H1 (cell line): ENCODE data around the gene CACNB1. TPM values are rescaled to one million over a fixed set of nuclear protein-coding genes. Genes with fewer than 3 reads are reported as not detected.

Source experiments
- CTCF ChIA-PET: fragments of 300-600 bp; sonication (Branson Sonifier 250); formaldehyde crosslinking; loops from one replicate; lab custom pipeline; 2021; ENCODE audit not compliant: partially characterized antibody; lab: Charles Lee
- POLR2A ChIA-PET: fragments of 300-600 bp; sonication (Branson Sonifier 250); formaldehyde crosslinking; loops from one replicate; lab custom pipeline; 2021; ENCODE audit warnings: inconsistent platforms; ENCODE audit not compliant: partially characterized antibody; lab: Charles Lee
- DNase-seq, 2 experiments: peaks; one replicate each; pipeline versions ENCODE4 v3.0.0 to v3.0.0-alpha.2; 2010 to 2022; ENCODE audit warnings: low spot score in 2 of 2, low read depth in 1 of 2, mixed read lengths in 1 of 2
- FAIRE-seq: peaks from 2 replicates; lab custom pipeline; 2011; peaks lifted over from hg19 to GRCh38; lab: Jason Lieb, UNC
- H2AFZ ChIP-seq: 2 replicates; pipeline ENCODE4 v1.8.1; 2012; ENCODE audit warnings: low read length, inconsistent platforms
- H2AK5ac ChIP-seq: 2 replicates; pipeline ENCODE4 v1.6.1; 2013; ENCODE audit warnings: low read depth, low read length
- H2BK120ac ChIP-seq: replicated peaks from 2 replicates; pipeline ENCODE3; 2013; ENCODE audit warnings: low read depth, low read length, inconsistent platforms
- H2BK12ac ChIP-seq: 2 replicates; pipeline ENCODE4 v1.6.1; 2013; ENCODE audit warnings: low read depth, low read length
- H2BK15ac ChIP-seq: 2 replicates; pipeline ENCODE4 v1.6.1; 2013; ENCODE audit warnings: low read length
- H2BK20ac ChIP-seq: 2 replicates; pipeline ENCODE4 v1.6.1; 2013; ENCODE audit warnings: low read length
- H2BK5ac ChIP-seq: 2 replicates; pipeline ENCODE4 v1.6.1; 2013; ENCODE audit warnings: low read depth, low read length
- H3K14ac ChIP-seq: 2 replicates; pipeline ENCODE4 v1.6.1; 2013; ENCODE audit warnings: inconsistent platforms; ENCODE audit not compliant: insufficient read length
- H3K18ac ChIP-seq: 2 replicates; pipeline ENCODE4 v1.6.1; 2013; ENCODE audit warnings: low read length; ENCODE audit errors: extremely low read depth
- H3K23ac ChIP-seq: 2 replicates; pipeline ENCODE4 v1.6.1; 2013; ENCODE audit warnings: inconsistent platforms; ENCODE audit not compliant: insufficient read length
- H3K23me2 ChIP-seq: 2 replicates; pipeline ENCODE4 v1.6.1; 2013; ENCODE audit warnings: low read depth, low read length
- H3K27ac ChIP-seq: 2 replicates; pipeline ENCODE4 v1.6.1; 2011; ENCODE audit warnings: low read depth, low read length, inconsistent platforms
- H3K27me3 ChIP-seq, 4 experiments: replicated peaks in 1 of 4; 1 replicate in 1 of 4; 2 replicates in 3 of 4; pipeline versions ENCODE4 v1.6.1 to v1.8.1; 2011 to 2013; ENCODE audit warnings: low read length in 3 of 4, mild to moderate bottlenecking in 3 of 4, inconsistent platforms in 2 of 4, mixed read lengths in 2 of 4, moderate library complexity in 1 of 4; ENCODE audit not compliant: control insufficient read depth in 3 of 4, insufficient read depth in 3 of 4; ENCODE audit errors: extremely low read depth in 1 of 4
- H3K36me3 ChIP-seq, 4 experiments: 2 replicates each; pipeline versions ENCODE4 v1.6.1 to v1.8.1; 2011 to 2013; ENCODE audit warnings: mild to moderate bottlenecking in 4 of 4, low read length in 3 of 4, moderate library complexity in 2 of 4, control low read depth in 1 of 4, inconsistent platforms in 1 of 4; ENCODE audit not compliant: insufficient read depth in 4 of 4, control insufficient read depth in 2 of 4
- H3K4ac ChIP-seq: replicated peaks from 2 replicates; pipeline ENCODE3; 2013; ENCODE audit warnings: low read length, low read depth, mixed read lengths, inconsistent platforms; ENCODE audit not compliant: insufficient read length
- H3K4me1 ChIP-seq, 4 experiments: replicated peaks in 1 of 4; 1 replicate in 1 of 4; 2 replicates in 3 of 4; pipeline versions ENCODE4 v1.6.1 to v1.8.1; 2011 to 2013; ENCODE audit warnings: low read length in 3 of 4, inconsistent platforms in 2 of 4, mixed read lengths in 1 of 4; ENCODE audit not compliant: insufficient read depth in 4 of 4, control insufficient read depth in 3 of 4
- H3K4me2 ChIP-seq, 2 experiments: 2 replicates each; pipeline versions ENCODE4 v1.6.1 to v1.8.1; 2011 to 2013; ENCODE audit warnings: low read depth in 2 of 2, low read length in 2 of 2, control low read depth in 1 of 2, inconsistent platforms in 1 of 2, mild to moderate bottlenecking in 1 of 2; ENCODE audit not compliant: insufficient read depth in 1 of 2
- H3K4me3 ChIP-seq, 4 experiments: fragments of 200-600, 300-600 bp in 1 of 4; sonication (generic), shearing (Covaris generic), sonication (Bioruptor Twin) in 1 of 4; 2 replicates each; pipeline versions ENCODE4 v1.5.1 to v1.8.1; 2011 to 2016; ENCODE audit warnings: low read length in 4 of 4, low read depth in 3 of 4, control low read depth in 2 of 4, inconsistent platforms in 2 of 4, mild to moderate bottlenecking in 2 of 4, mixed read lengths in 1 of 4, moderate library complexity in 1 of 4; ENCODE audit not compliant: insufficient read depth in 2 of 4; ENCODE audit errors: extremely low read depth in 1 of 4
- H3K56ac ChIP-seq: replicated peaks from 2 replicates; pipeline ENCODE3; 2013; ENCODE audit warnings: low read depth, mild to moderate bottlenecking, mixed read lengths, low read length, inconsistent platforms; ENCODE audit not compliant: insufficient read length
- H3K79me1 ChIP-seq: 2 replicates; pipeline ENCODE4 v1.6.1; 2013; ENCODE audit warnings: low read depth, low read length, control low read depth
- H3K79me2 ChIP-seq, 2 experiments: 2 replicates each; pipeline versions ENCODE4 v1.6.1 to v1.8.1; 2012 to 2013; ENCODE audit warnings: low read length in 2 of 2, mild to moderate bottlenecking in 2 of 2, inconsistent platforms in 1 of 2; ENCODE audit not compliant: insufficient read depth in 2 of 2, control insufficient read depth in 1 of 2
- H3K9ac ChIP-seq, 4 experiments: replicated peaks in 1 of 4; 1 replicate in 1 of 4; 2 replicates in 3 of 4; pipeline versions ENCODE4 v1.6.1 to v1.8.1; 2011 to 2013; ENCODE audit warnings: low read depth in 3 of 4, low read length in 3 of 4, control low read depth in 2 of 4, mild to moderate bottlenecking in 2 of 4, moderate library complexity in 2 of 4, inconsistent platforms in 1 of 4; ENCODE audit errors: extremely low read depth in 1 of 4
- H3K9me3 ChIP-seq, 2 experiments: 2 replicates each; pipeline versions ENCODE4 v1.6.1 to v1.8.1; 2012 to 2013; ENCODE audit warnings: mild to moderate bottlenecking in 2 of 2, moderate library complexity in 2 of 2, control low read depth in 1 of 2, inconsistent platforms in 1 of 2, low read depth in 1 of 2, low read length in 1 of 2, mixed read lengths in 1 of 2; ENCODE audit not compliant: insufficient read depth in 2 of 2
- H4K20me1 ChIP-seq, 2 experiments: replicated peaks in 1 of 2; 2 replicates each; pipeline versions ENCODE3 to v1.8.1; 2011 to 2013; ENCODE audit warnings: inconsistent platforms in 2 of 2, low read length in 2 of 2, mild to moderate bottlenecking in 1 of 2; ENCODE audit not compliant: insufficient read depth in 2 of 2, control insufficient read depth in 1 of 2
- H4K5ac ChIP-seq: 2 replicates; pipeline ENCODE4 v1.6.1; 2013; ENCODE audit warnings: low read length, low read depth, mixed read lengths, inconsistent platforms; ENCODE audit not compliant: insufficient read length
- H4K8ac ChIP-seq: 2 replicates; pipeline ENCODE4 v1.8.0; 2013; ENCODE audit warnings: mild to moderate bottlenecking, moderate library complexity, low read length, inconsistent platforms; ENCODE audit not compliant: insufficient read depth; ENCODE audit errors: extremely low read depth
- H4K91ac ChIP-seq: replicated peaks from 2 replicates; pipeline ENCODE3; 2013; ENCODE audit warnings: low read length, mixed read lengths, inconsistent platforms; ENCODE audit not compliant: insufficient read length
- EP300 ChIP-seq, 2 experiments: IDR thresholded peaks; 1 replicate in 1 of 2; 2 replicates in 1 of 2; pipeline ENCODE4 v1.6.1; 2011 to 2012; ENCODE audit warnings: low read depth in 2 of 2, low read length in 2 of 2, mild to moderate bottlenecking in 2 of 2, borderline replicate concordance in 1 of 2, inconsistent platforms in 1 of 2, moderate library complexity in 1 of 2
- FOSL1 ChIP-seq: IDR thresholded peaks from 2 replicates; pipeline ENCODE4 v1.6.1; 2011; ENCODE audit warnings: mild to moderate bottlenecking, low read depth, low read length, moderate library complexity; ENCODE audit not compliant: insufficient read depth
- KDM4A ChIP-seq: IDR thresholded peaks from one replicate; pipeline ENCODE4 v1.7.1; 2012; ENCODE audit warnings: low read depth, mild to moderate bottlenecking, moderate library complexity, low read length, inconsistent platforms; ENCODE audit not compliant: severe bottlenecking
- POLR2A ChIP-seq, 2 experiments: IDR thresholded peaks; 1 replicate in 1 of 2; 2 replicates in 1 of 2; pipeline ENCODE4 v1.6.1; 2011; ENCODE audit warnings: low read depth in 2 of 2, low read length in 2 of 2, mild to moderate bottlenecking in 2 of 2; ENCODE audit errors: control extremely low read depth in 1 of 2
- RBBP5 ChIP-seq: IDR thresholded peaks from 2 replicates; pipeline ENCODE4 v1.7.1; 2012; ENCODE audit warnings: low read depth, mild to moderate bottlenecking, inconsistent platforms, low read length, moderate library complexity, borderline replicate concordance
- RNF2 ChIP-seq: fragments of 200-900, 300-1000 bp; sonication (generic); IDR thresholded peaks from 2 replicates; pipeline ENCODE4 v1.7.1; 2016; ENCODE audit warnings: borderline replicate concordance, low read depth, mild to moderate bottlenecking, antibody characterized with exemption, low read length; ENCODE audit not compliant: poor library complexity, severe bottlenecking; ENCODE audit errors: missing control alignments
- SIX5 ChIP-seq: IDR thresholded peaks from 2 replicates; pipeline ENCODE4 v1.6.1; 2011; ENCODE audit warnings: mild to moderate bottlenecking, low read depth, low read length
- SP4 ChIP-seq: IDR thresholded peaks from 2 replicates; pipeline ENCODE4 v1.6.1; 2012; ENCODE audit warnings: low read length, inconsistent platforms
- TAF1 ChIP-seq: IDR thresholded peaks from 2 replicates; pipeline ENCODE4 v1.6.1; 2011; ENCODE audit warnings: mild to moderate bottlenecking, low read depth, low read length
- WGBS, 2 experiments: shearing (Covaris generic) in 1 of 2; methylation state at CpG; one replicate each; pipeline versions ENCODE4 v1.1.6 to v1.1.7; 2013 to 2015; ENCODE audit warnings: low lambda C conversion rate in 2 of 2, mixed read lengths in 2 of 2, inconsistent platforms in 1 of 2, low coverage in 1 of 2, missing lambda C conversion rate in 1 of 2; ENCODE audit not compliant: insufficient replicate concordance in 2 of 2, insufficient coverage in 1 of 2, insufficient read length in 1 of 2; ENCODE audit errors: extremely low coverage in 1 of 2, missing lambda C conversion rate in 1 of 2; 5-methylcytosine and 5-hydroxymethylcytosine counted together
- polyA plus RNA-seq, 7 experiments: library from polyadenylated mRNA; depleted of rRNA in 3 of 7; stranded (reverse) in 5 of 7; unstranded in 2 of 7; fragments of >200 nt in 5 of 7; fragments of 200-250 nt in 2 of 7; gene quantifications; 1 replicate in 5 of 7; 2 replicates in 1 of 7; 4 replicates in 1 of 7; pipeline versions ENCODE4 v1.2.1 to v1.2.3, GENCODE V29; 2011 to 2013; ENCODE audit warnings: missing spikeins in 2 of 7, mixed read lengths in 2 of 7
- total RNA-seq: library from RNA; stranded (reverse); fragmentation: NEBNext Ultra II Directional; extraction: Animal tissue kit (Norgen Biotek cat#: 25700); gene quantifications from 2 replicates; pipeline ENCODE4 v1.2.1, GENCODE V29; 2021
- TF ChIP-seq, protein P1 (sequence below), 3 experiments: IDR thresholded peaks; 1 replicate in 2 of 3; 2 replicates in 1 of 3; pipeline versions ENCODE4 v1.5.1 to v1.6.1; 2011; ENCODE audit warnings: low read length in 3 of 3, mild to moderate bottlenecking in 3 of 3, inconsistent platforms in 2 of 3, low read depth in 1 of 3, moderate library complexity in 1 of 3; ENCODE audit not compliant: insufficient read depth in 1 of 3; ENCODE audit errors: control extremely low read depth in 1 of 3

Gene CACNB1
- total and polyA plus RNA-seq, 2 of the 8 experiments (the other 6 are each of a cell fraction or from before 2014, with no cell fraction given), result 7.2 to 17.8 TPM

DNA sequence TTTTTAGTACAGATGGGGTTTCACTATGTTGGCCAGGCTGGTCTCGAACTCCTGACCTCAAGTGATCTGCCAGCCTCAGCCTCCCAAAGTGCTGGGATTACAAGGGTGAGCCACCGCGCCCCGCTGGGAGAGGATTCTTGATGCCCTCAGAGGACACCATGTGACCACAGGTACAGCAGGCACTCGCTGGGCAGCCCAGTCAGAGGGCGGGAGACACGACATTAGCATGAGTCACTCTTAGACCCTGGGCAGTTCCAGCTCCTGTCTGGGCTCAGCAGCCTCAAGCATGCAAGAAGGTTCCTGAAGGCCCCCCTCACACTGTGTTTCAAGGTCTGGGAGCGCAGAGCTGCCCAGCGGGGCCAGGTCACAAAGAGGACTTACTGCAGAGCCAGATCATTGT, 16.4 kb upstream of the CACNB1 start:
- Histone ChIP-seq H3K79me1 (no peaks in the 10 kb centered on the region), H2BK20ac (no peak overlapping the region), H2BK12ac (no peak overlapping the region), H3K4me1 (peaks cover 5 to 31% (median 20%) of the 10 kb centered on the region in 4 experiments), H2BK120ac (no peak overlapping the region), H3K56ac (no peak overlapping the region), H3K36me3 (no peaks in the 10 kb centered on the region), H4K20me1 (no peaks in the 10 kb centered on the region), H3K79me2 (no peaks in the 10 kb centered on the region), H3K14ac (no peak overlapping the region), H3K9me3 (no peaks in the 10 kb centered on the region), H2BK15ac (no peak overlapping the region), H2BK5ac (no peak overlapping the region), H2AK5ac (peak overlapping the region; percentile 75; the same call in 1 of the 2 replicates), H3K23me2 (peaks cover 6% of the 10 kb centered on the region; the same call in 1 of the 2 replicates), H3K27me3 (peaks cover 0 to 14% (median 8%) of the 10 kb centered on the region in 4 experiments; a peak in 5 of 7 replicates), H3K18ac (no peak overlapping the region), H3K23ac (no peak overlapping the region), H3K4me3 (no peak overlapping the region), H4K91ac (no peak overlapping the region), H4K5ac (no peak overlapping the region), H3K4me2 (no peak overlapping the region), H4K8ac (no peak overlapping the region; the same call in 1 of the 2 replicates), H3K4ac (no peak overlapping the region), H3K27ac (no peak overlapping the region), H3K9ac (no peak overlapping the region), H2AFZ (no peak overlapping the region)
- 86% methylated on average over 9 of the region's 9 CpGs; no CpG with 5 or more reads in 1 of the 2 experiments for WGBS, 2 experiments
- ChIA-PET POLR2A (interaction anchor here (1.0 to 3.9 kb wide), 6 partner anchors 10 to 37 kb away, joined by 3 to 13 read pairs (median 5); partner anchors contain the start of gene RPL19), CTCF (interaction anchor here (2.2 to 24.1 kb wide), 3 partner anchors 9 to 26 kb away, joined by 8 to 982 read pairs (median 10); partner anchors contain the start of gene STAC2)
- FAIRE-seq, result no peak
- DNase-seq, result no peak
- TF ChIP-seq RNF2 (no peak), EP300 (IDR thresholded peaks at IDR 0.05; ENCODE audit: borderline replicate concordance in 1 of 2, low read depth in 2 of 2, low read length in 2 of 2) (no peak), RBBP5 (no peak), TAF1 (no peak), POLR2A (IDR thresholded peaks at IDR 0.05; ENCODE audit: control extremely low read depth in 1 of 2, low read depth in 2 of 2, low read length in 2 of 2) (no peak), SP4 (no peak), SIX5 (no peak), KDM4A (no peak), FOSL1 (no peak)
- TF ChIP-seq, protein P1, sequence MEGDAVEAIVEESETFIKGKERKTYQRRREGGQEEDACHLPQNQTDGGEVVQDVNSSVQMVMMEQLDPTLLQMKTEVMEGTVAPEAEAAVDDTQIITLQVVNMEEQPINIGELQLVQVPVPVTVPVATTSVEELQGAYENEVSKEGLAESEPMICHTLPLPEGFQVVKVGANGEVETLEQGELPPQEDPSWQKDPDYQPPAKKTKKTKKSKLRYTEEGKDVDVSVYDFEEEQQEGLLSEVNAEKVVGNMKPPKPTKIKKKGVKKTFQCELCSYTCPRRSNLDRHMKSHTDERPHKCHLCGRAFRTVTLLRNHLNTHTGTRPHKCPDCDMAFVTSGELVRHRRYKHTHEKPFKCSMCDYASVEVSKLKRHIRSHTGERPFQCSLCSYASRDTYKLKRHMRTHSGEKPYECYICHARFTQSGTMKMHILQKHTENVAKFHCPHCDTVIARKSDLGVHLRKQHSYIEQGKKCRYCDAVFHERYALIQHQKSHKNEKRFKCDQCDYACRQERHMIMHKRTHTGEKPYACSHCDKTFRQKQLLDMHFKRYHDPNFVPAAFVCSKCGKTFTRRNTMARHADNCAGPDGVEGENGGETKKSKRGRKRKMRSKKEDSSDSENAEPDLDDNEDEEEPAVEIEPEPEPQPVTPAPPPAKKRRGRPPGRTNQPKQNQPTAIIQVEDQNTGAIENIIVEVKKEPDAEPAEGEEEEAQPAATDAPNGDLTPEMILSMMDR (IDR thresholded peaks at IDR 0.05; ENCODE audit: control extremely low read depth in 1 of 3, insufficient read depth in 1 of 3, low read depth in 1 of 3, low read length in 3 of 3), result no peak
